H9 (cell line): ENCODE results near the gene LRRIQ4. TPM values are rescaled to one million over a fixed set of nuclear protein-coding genes. Genes with fewer than 3 reads are reported as not detected.

Experiments
- DNase-seq: peaks from one replicate; pipeline ENCODE4 v3.0.0-alpha.2; 2017
- H2AFZ ChIP-seq: one replicate; pipeline ENCODE4 v1.6.1; 2013; ENCODE audit warnings: mild to moderate bottlenecking, low read length, control low read depth, moderate library complexity
- H2AK5ac ChIP-seq: 2 replicates; pipeline ENCODE4 v1.6.1; 2013; ENCODE audit warnings: low read length, control low read depth, mixed read lengths; ENCODE audit not compliant: insufficient read length
- H2BK120ac ChIP-seq: one replicate; pipeline ENCODE4 v1.6.1; 2013; ENCODE audit warnings: low read depth, mild to moderate bottlenecking, low read length, control low read depth, inconsistent platforms; ENCODE audit not compliant: poor library complexity, severe bottlenecking
- H2BK12ac ChIP-seq: 2 replicates; pipeline ENCODE4 v1.6.1; 2013; ENCODE audit warnings: low read length, control low read depth, mixed read lengths, low read depth; ENCODE audit not compliant: insufficient read length
- H2BK15ac ChIP-seq: 2 replicates; pipeline ENCODE4 v1.6.1; 2013; ENCODE audit warnings: low read depth, low read length, control low read depth
- H2BK20ac ChIP-seq: one replicate; pipeline ENCODE4 v1.6.1; 2013; ENCODE audit warnings: low read depth, mild to moderate bottlenecking, low read length, control low read depth, inconsistent platforms; ENCODE audit not compliant: poor library complexity, severe bottlenecking
- H2BK5ac ChIP-seq: 2 replicates; pipeline ENCODE4 v1.6.1; 2013; ENCODE audit warnings: low read length, control low read depth, mixed read lengths; ENCODE audit not compliant: insufficient read length
- H3K14ac ChIP-seq: 2 replicates; pipeline ENCODE4 v1.6.1; 2013; ENCODE audit warnings: low read length, control low read depth; ENCODE audit not compliant: insufficient read depth
- H3K18ac ChIP-seq: 2 replicates; pipeline ENCODE4 v1.6.1; 2013; ENCODE audit warnings: low read depth, mild to moderate bottlenecking, mixed read lengths, low read length, control low read depth; ENCODE audit not compliant: insufficient read length
- H3K23ac ChIP-seq: 2 replicates; pipeline ENCODE4 v1.6.1; 2013; ENCODE audit warnings: low read length, control low read depth, mixed read lengths, low read depth; ENCODE audit not compliant: insufficient read length
- H3K23me2 ChIP-seq: 2 replicates; pipeline ENCODE4 v1.6.1; 2013; ENCODE audit warnings: low read depth, mild to moderate bottlenecking, mixed read lengths, low read length, control low read depth; ENCODE audit not compliant: insufficient read length, poor library complexity, severe bottlenecking
- H3K27ac ChIP-seq: 2 replicates; pipeline ENCODE4 v1.5.1; 2013; ENCODE audit warnings: low read length, control low read depth, mixed read lengths, low read depth; ENCODE audit not compliant: insufficient read length
- H3K27me3 ChIP-seq: 2 replicates; pipeline ENCODE4 v1.6.1; 2013; ENCODE audit warnings: low read length, control low read depth, inconsistent platforms; ENCODE audit not compliant: insufficient read depth
- H3K4ac ChIP-seq: 2 replicates; pipeline ENCODE4 v1.6.1; 2013; ENCODE audit warnings: low read depth, mild to moderate bottlenecking, control low read depth, inconsistent platforms, low read length, moderate library complexity
- H3K4me1 ChIP-seq: 2 replicates; pipeline ENCODE4 v1.6.1; 2013; ENCODE audit warnings: low read length, control low read depth, inconsistent platforms; ENCODE audit not compliant: insufficient read depth
- H3K4me2 ChIP-seq: 2 replicates; pipeline ENCODE4 v1.6.1; 2013; ENCODE audit warnings: low read length, control low read depth, mixed read lengths; ENCODE audit not compliant: insufficient read length, insufficient read depth
- H3K56ac ChIP-seq: 2 replicates; pipeline ENCODE4 v1.6.1; 2013; ENCODE audit warnings: low read depth, mild to moderate bottlenecking, mixed read lengths, low read length, control low read depth; ENCODE audit not compliant: insufficient read length
- H3K79me1 ChIP-seq: 2 replicates; pipeline ENCODE4 v1.6.1; 2013; ENCODE audit warnings: low read depth, mild to moderate bottlenecking, moderate library complexity, low read length, control low read depth, inconsistent platforms; ENCODE audit not compliant: insufficient read depth, poor library complexity, severe bottlenecking
- H3K79me2 ChIP-seq: 2 replicates; pipeline ENCODE4 v1.6.1; 2013; ENCODE audit warnings: low read length, control low read depth, inconsistent platforms; ENCODE audit not compliant: insufficient read depth
- H3K9ac ChIP-seq: 2 replicates; pipeline ENCODE4 v1.6.1; 2013; ENCODE audit warnings: low read length, control low read depth, mixed read lengths; ENCODE audit not compliant: insufficient read length; ENCODE audit errors: extremely low read depth
- H3K9me3 ChIP-seq: one replicate; pipeline ENCODE4 v1.6.1; 2013; ENCODE audit warnings: low read depth, low read length, inconsistent platforms; ENCODE audit not compliant: control insufficient read depth
- H3T11ph ChIP-seq: one replicate; pipeline ENCODE4 v1.6.1; 2013; ENCODE audit warnings: mild to moderate bottlenecking, low read length, control low read depth, inconsistent platforms
- H4K20me1 ChIP-seq: one replicate; pipeline ENCODE4 v1.6.1; 2013; ENCODE audit not compliant: control insufficient read depth, insufficient read length, insufficient read depth
- H4K5ac ChIP-seq: 2 replicates; pipeline ENCODE4 v1.6.1; 2013; ENCODE audit warnings: low read depth, mild to moderate bottlenecking, mixed read lengths, low read length, control low read depth; ENCODE audit not compliant: insufficient read length
- H4K8ac ChIP-seq: replicated peaks from 2 replicates; pipeline ENCODE4 v1.6.1; 2013; ENCODE audit warnings: low read length, control low read depth, mixed read lengths, low read depth; ENCODE audit not compliant: insufficient read length
- H4K91ac ChIP-seq: 2 replicates; pipeline ENCODE4 v1.6.1; 2013; ENCODE audit warnings: low read depth, mild to moderate bottlenecking, moderate library complexity, mixed read lengths, low read length, control low read depth; ENCODE audit not compliant: insufficient read length
- H3K27ac Mint-ChIP-seq, 3 experiments: 2 replicates in 2 of 3; 3 replicates in 1 of 3; pipeline ENCODE4 v1.8.0; 2020 to 2021; ENCODE audit warnings: mixed read lengths in 3 of 3, mild to moderate bottlenecking in 1 of 3, moderate library complexity in 1 of 3
- H3K27me3 Mint-ChIP-seq: 2 replicates; pipeline ENCODE4 v1.8.0; 2021; ENCODE audit warnings: low read depth, mild to moderate bottlenecking, moderate library complexity, mixed read lengths
- H3K36me3 Mint-ChIP-seq, 3 experiments: 2 replicates in 2 of 3; 3 replicates in 1 of 3; pipeline ENCODE4 v1.8.0; 2020 to 2021; ENCODE audit warnings: low read depth in 3 of 3, mixed read lengths in 3 of 3; ENCODE audit not compliant: insufficient read depth in 1 of 3
- H3K4me1 Mint-ChIP-seq, 2 experiments: 2 replicates each; pipeline ENCODE4 v1.8.0; 2020; ENCODE audit warnings: mixed read lengths in 2 of 2
- H3K4me3 Mint-ChIP-seq, 2 experiments: 2 replicates in 1 of 2; 3 replicates in 1 of 2; pipeline ENCODE4 v1.8.0; 2020 to 2021; ENCODE audit warnings: mild to moderate bottlenecking in 2 of 2, mixed read lengths in 2 of 2, moderate library complexity in 1 of 2
- H3K9me3 Mint-ChIP-seq, 2 experiments: 2 replicates in 1 of 2; 3 replicates in 1 of 2; pipeline ENCODE4 v1.8.0; 2020; ENCODE audit warnings: mild to moderate bottlenecking in 2 of 2, mixed read lengths in 2 of 2, moderate library complexity in 1 of 2
- WGBS: extraction: QIAGEN DNeasy Blood & Tissue Kit; methylation state at CpG from one replicate; pipeline ENCODE4 v1.1.7; 2013; ENCODE audit warnings: missing lambda C conversion rate, low lambda C conversion rate, mixed read lengths; ENCODE audit not compliant: insufficient read length; ENCODE audit errors: extremely low coverage; 5-methylcytosine and 5-hydroxymethylcytosine counted together
- total RNA-seq: library from RNA; stranded (reverse); gene quantifications from 2 replicates; pipeline ENCODE4 v1.2.1, GENCODE V29; 2021
- TF ChIP-seq, protein P1 (sequence below): fragments of 200-600 bp; sonication (generic); conservative IDR thresholded peaks from 3 replicates; pipeline ENCODE4 v1.8.0; 2021; ENCODE audit warnings: antibody characterized with exemption, mild to moderate bottlenecking

Gene LRRIQ4
- total RNA-seq, 1 experiment from 2014 or later: not detected

DNA sequence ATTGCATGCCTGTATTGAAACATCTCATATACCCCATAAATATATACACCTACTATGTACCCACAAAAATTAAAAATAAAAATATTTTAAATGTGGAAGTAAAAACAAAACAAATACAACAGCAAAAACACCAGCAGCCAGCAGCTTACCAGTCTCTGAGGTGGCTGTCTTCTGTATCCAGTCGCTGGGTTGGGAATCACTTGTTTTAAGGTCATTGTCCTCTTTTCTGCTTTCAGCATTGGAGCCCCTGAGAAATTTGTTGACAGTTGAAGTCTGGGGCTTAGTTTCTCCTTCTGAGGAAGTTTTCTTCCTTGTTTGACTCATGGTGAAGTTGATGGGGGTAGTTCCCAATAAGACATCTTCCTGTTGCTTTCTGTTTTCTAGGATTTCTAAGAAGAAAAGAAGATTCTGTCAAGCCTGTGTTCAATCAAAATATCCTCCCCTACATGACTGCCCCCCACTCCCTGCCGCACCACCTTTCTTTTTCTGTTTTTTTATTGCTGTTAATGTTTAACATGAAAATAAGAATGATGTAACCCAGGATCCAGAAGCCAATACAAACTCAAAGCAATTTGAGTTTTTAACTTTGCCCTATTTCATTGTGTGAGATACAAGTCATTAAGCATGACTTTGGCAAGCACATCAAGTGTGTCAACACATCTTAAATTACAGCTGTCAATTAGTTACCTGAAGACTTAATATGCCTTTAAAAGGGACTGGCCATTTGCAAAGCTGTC lies 57.0 kb downstream of the LRRIQ4 start, which contains the start of gene LRRC31:
TSS of gene LRRC31 (minus strand) at position 452 of the 737 bp plus-strand sequence. CDS start at position 324, 128 bp downstream.
- Histone ChIP-seq H3K27me3 (no peaks in the 10 kb centered on the region), H3K14ac (no peak within 1 kb of the TSS), H2BK20ac (no peak within 1 kb of the TSS), H2AFZ (no peak within 1 kb of the TSS), H3K4me2 (no peak within 1 kb of the TSS), H4K5ac (no peak within 1 kb of the TSS), H2AK5ac (no peak within 1 kb of the TSS), H4K91ac (no peak within 1 kb of the TSS), H4K8ac (no peak within 1 kb of the TSS), H2BK5ac (no peak within 1 kb of the TSS), H3K56ac (no peak within 1 kb of the TSS), H2BK12ac (no peak within 1 kb of the TSS), H2BK15ac (no peak within 1 kb of the TSS), H3K4me1 (no peaks in the 10 kb centered on the region; the same call in 1 of the 2 replicates), H3K23ac (no peak within 1 kb of the TSS), H3K23me2 (no peaks in the 10 kb centered on the region), H3K4ac (no peak within 1 kb of the TSS), H3K79me1 (no peaks in the 10 kb centered on the region), H3K79me2 (no peaks in the 10 kb centered on the region), H3K27ac (no peak within 1 kb of the TSS), H2BK120ac (no peak within 1 kb of the TSS), H3K9ac (no peak within 1 kb of the TSS), H3K9me3 (no peaks in the 10 kb centered on the region), H3T11ph (no peak within 1 kb of the TSS), H4K20me1 (no peaks in the 10 kb centered on the region), H3K18ac (no peak within 1 kb of the TSS)
- no CpG with 5 or more reads among the region's 2 CpGs for WGBS
- Mint-ChIP-seq H3K4me3 (no peak within 1 kb of the TSS), H3K27ac (no peak within 1 kb of the TSS), H3K4me1 (peaks cover 9 to 10% of the 10 kb centered on the region in 2 experiments), H3K9me3 (peaks cover 0 to under 1% of the 10 kb centered on the region in 2 experiments; a peak in 3 of 5 replicates), H3K27me3 (no peaks in the 10 kb centered on the region), H3K36me3 (peaks cover 0 to under 1% (median 0%) of the 10 kb centered on the region in 3 experiments; a peak in 1 of 7 replicates)
- TF ChIP-seq, protein P1, sequence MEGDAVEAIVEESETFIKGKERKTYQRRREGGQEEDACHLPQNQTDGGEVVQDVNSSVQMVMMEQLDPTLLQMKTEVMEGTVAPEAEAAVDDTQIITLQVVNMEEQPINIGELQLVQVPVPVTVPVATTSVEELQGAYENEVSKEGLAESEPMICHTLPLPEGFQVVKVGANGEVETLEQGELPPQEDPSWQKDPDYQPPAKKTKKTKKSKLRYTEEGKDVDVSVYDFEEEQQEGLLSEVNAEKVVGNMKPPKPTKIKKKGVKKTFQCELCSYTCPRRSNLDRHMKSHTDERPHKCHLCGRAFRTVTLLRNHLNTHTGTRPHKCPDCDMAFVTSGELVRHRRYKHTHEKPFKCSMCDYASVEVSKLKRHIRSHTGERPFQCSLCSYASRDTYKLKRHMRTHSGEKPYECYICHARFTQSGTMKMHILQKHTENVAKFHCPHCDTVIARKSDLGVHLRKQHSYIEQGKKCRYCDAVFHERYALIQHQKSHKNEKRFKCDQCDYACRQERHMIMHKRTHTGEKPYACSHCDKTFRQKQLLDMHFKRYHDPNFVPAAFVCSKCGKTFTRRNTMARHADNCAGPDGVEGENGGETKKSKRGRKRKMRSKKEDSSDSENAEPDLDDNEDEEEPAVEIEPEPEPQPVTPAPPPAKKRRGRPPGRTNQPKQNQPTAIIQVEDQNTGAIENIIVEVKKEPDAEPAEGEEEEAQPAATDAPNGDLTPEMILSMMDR: no peak
- no peak for DNase-seq
